OCI-LY3 (cell line): ENCODE data around the gene CLIP4.
A peak's percentile ranks its signal among the peaks of the same experiment; 100 is the strongest.

ENCODE experiments used
- H2AFZ ChIP-seq: fragments of 200-600, 300-600 bp; shearing (Covaris generic); 2 replicates; pipeline ENCODE4 v1.6.0; 2014; ENCODE audit warnings: antibody characterized with exemption, low read depth, low read length
- H3K27ac ChIP-seq: fragments of 200-600, 300-600 bp; sonication (generic); 2 replicates; pipeline ENCODE4 v1.5.1; 2014; ENCODE audit warnings: mild to moderate bottlenecking, low read length, moderate library complexity, mixed read lengths
- H3K27me3 ChIP-seq: fragments of 200-600, 300-600 bp; sonication (generic); 2 replicates; pipeline ENCODE4 v1.6.1; 2014; ENCODE audit warnings: low read depth, low read length, mixed read lengths
- H3K36me3 ChIP-seq: fragments of 200-600, 300-600 bp; sonication (generic); replicated peaks from 2 replicates; pipeline ENCODE3; 2014; ENCODE audit warnings: low read depth, low read length, mixed read lengths
- H3K4me1 ChIP-seq: fragments of 300-600, 200-600 bp; sonication (generic); 2 replicates; pipeline ENCODE4 v1.6.1; 2014; ENCODE audit warnings: low read length, mixed read lengths
- H3K4me2 ChIP-seq: fragments of 200-600, 300-600 bp; sonication (generic); 2 replicates; pipeline ENCODE4 v1.6.1; 2014; ENCODE audit warnings: low read length, mixed read lengths
- H3K4me3 ChIP-seq: fragments of 300-600, 200-600 bp; sonication (generic); 2 replicates; pipeline ENCODE4 v1.5.1; 2014; ENCODE audit warnings: antibody characterized with exemption, mild to moderate bottlenecking, low read length, moderate library complexity
- H3K79me2 ChIP-seq: fragments of 300-600, 200-600 bp; shearing (Covaris generic); 2 replicates; pipeline ENCODE4 v1.6.1; 2014; ENCODE audit warnings: mild to moderate bottlenecking, low read length, mixed read lengths
- H3K9ac ChIP-seq: fragments of 300-600, 200-600 bp; shearing (Covaris generic); 2 replicates; pipeline ENCODE4 v1.6.0; 2014; ENCODE audit warnings: mild to moderate bottlenecking, low read length, moderate library complexity
- H3K9me3 ChIP-seq: fragments of 200-600, 300-600 bp; shearing (Covaris generic); 2 replicates; pipeline ENCODE4 v1.6.1; 2014; ENCODE audit warnings: low read length, mixed read lengths; ENCODE audit not compliant: insufficient read depth
- H4K20me1 ChIP-seq: fragments of 200-600, 300-600 bp; sonication (generic); 2 replicates; pipeline ENCODE4 v1.6.1; 2016; ENCODE audit warnings: low read length, mixed read lengths; ENCODE audit not compliant: insufficient read depth
- CTCF ChIP-seq: fragments of 200-600, 300-600 bp; sonication (generic); IDR thresholded peaks from 2 replicates; pipeline ENCODE4 v1.5.1; 2014; ENCODE audit warnings: antibody characterized with exemption, low read length, low read depth
- EZH2phosphoT487 ChIP-seq: fragments of 200-600 bp; shearing (Covaris generic); IDR thresholded peaks from 2 replicates; pipeline ENCODE4 v1.6.1; 2018; ENCODE audit warnings: antibody characterized with exemption, mixed run types, low read depth

CLIP4 gene

GRCh38 chr2:29114946-29115609 is at the start of gene CLIP4:
TSS of gene CLIP4 (plus strand) at chr2:29115415. CDS start at chr2:29121389, 5,974 bp downstream.
- H3K9me3 ChIP-seq = no peaks in the 10 kb centered on the region
- H3K27me3 ChIP-seq = peaks cover 13% of the 10 kb centered on the region; the same call in 1 of the 2 replicates
- H4K20me1 ChIP-seq = no peaks in the 10 kb centered on the region
- no peaks in the 10 kb centered on the region for H3K36me3 ChIP-seq
- peak within 1 kb of the TSS; percentile 76 for H3K9ac ChIP-seq
- TF ChIP-seq EZH2phosphoT487 = no peak
- no peak for TF ChIP-seq CTCF
- peaks cover 4% of the 10 kb centered on the region for H3K79me2 ChIP-seq
- peaks cover 9% of the 10 kb centered on the region; the same call in 1 of the 2 replicates for H3K4me1 ChIP-seq
- H3K4me3 ChIP-seq = peak within 1 kb of the TSS; percentile 98
- no peak within 1 kb of the TSS for H3K27ac ChIP-seq
- H3K4me2 ChIP-seq = peak within 1 kb of the TSS; percentile 96
- peak within 1 kb of the TSS; percentile 92 for H2AFZ ChIP-seq

- TF ChIP-seq EZH2phosphoT487 = no peak
- H3K4me3 ChIP-seq = no peak overlapping the region
- H3K4me2 ChIP-seq = no peak overlapping the region
- H3K27me3 ChIP-seq = 0 out of 2 replicates have a peak, but pooled peaks cover 2% of the 10 kb centered on the region
- H3K27ac ChIP-seq = no peak overlapping the region
- H3K9me3 ChIP-seq = no peaks in the 10 kb centered on the region
- H3K79me2 ChIP-seq = no peaks in the 10 kb centered on the region
- no peak overlapping the region for H3K9ac ChIP-seq
- no peaks in the 10 kb centered on the region for H4K20me1 ChIP-seq
- no peak overlapping the region for H2AFZ ChIP-seq
- no peaks in the 10 kb centered on the region for H3K4me1 ChIP-seq
- no peaks in the 10 kb centered on the region for H3K36me3 ChIP-seq
Measured at GRCh38 chr2:29066271-29066860, 48.8 kb upstream of the CLIP4 start.

DNA sequence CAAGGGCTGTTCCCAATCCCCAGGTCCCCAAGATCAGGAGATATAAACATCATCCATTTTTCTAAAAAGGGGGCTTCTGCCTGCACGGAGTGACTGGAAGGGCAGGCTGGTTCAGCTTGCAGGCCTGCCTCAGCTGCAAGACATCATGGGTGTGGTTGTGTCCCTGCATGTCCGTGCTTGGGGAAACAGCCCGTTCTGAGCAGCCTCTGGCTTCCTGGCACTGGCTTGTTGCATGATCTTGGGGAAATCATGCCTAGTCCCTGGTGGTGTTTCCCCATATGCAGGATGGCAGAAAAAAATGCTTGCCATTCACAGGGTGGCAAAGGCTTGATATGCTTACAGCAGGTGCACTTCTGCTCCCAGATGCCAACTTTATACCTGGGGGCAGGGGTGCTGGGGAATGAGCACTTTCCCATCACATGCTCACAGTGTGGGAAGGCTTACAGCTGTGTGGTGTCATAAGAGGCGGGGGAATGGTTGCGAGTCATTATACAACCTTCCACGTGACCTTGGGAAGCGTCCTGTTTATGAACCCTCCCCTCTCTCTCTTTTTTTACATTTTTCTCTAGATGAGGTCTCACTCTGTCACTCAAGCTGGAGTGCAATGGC is 48.1 kb upstream of the CLIP4 start:
- Histone ChIP-seq H3K4me2 (no peak overlapping the region), H3K9me3 (no peaks in the 10 kb centered on the region), H3K27me3 (0 out of 2 replicates have a peak, but pooled peaks cover 2% of the 10 kb centered on the region), H3K4me3 (no peak overlapping the region), H3K36me3 (no peaks in the 10 kb centered on the region), H4K20me1 (no peaks in the 10 kb centered on the region), H3K79me2 (no peaks in the 10 kb centered on the region), H3K27ac (no peak overlapping the region), H3K4me1 (no peaks in the 10 kb centered on the region), H2AFZ (no peak overlapping the region), H3K9ac (no peak overlapping the region)
- TF ChIP-seq CTCF = no peak
- TF ChIP-seq EZH2phosphoT487 = no peak

- Histone ChIP-seq H2AFZ (no peak overlapping the region), H3K9me3 (no peaks in the 10 kb centered on the region), H3K9ac (no peak overlapping the region), H3K36me3 (no peaks in the 10 kb centered on the region), H3K4me3 (no peak overlapping the region), H3K79me2 (no peaks in the 10 kb centered on the region), H4K20me1 (no peaks in the 10 kb centered on the region), H3K27ac (no peak overlapping the region), H3K4me2 (no peak overlapping the region), H3K4me1 (no peaks in the 10 kb centered on the region), H3K27me3 (0 out of 2 replicates have a peak, but pooled peaks cover 2% of the 10 kb centered on the region)
- TF ChIP-seq EZH2phosphoT487 (no peak), CTCF (no peak)
Measured at GRCh38 chr2:29068513-29068912, 46.7 kb upstream of the CLIP4 start.
